NCI-H82 treated with DMSO at 0.1 percent for 48 hours (cell line): ENCODE data around the gene HAP1.
"Not testable (repeated sequence)": the region's sequence is repeated elsewhere in the genome, so short reads cannot be mapped to it uniquely, and the experiment has no call there.

Source experiments
- DNase-seq: peaks from one replicate; lab custom pipeline; 2025; ENCODE audit not compliant: unreplicated experiment; lab: John Stamatoyannopoulos, UW

HAP1 gene

GRCh38 chr17:41728056-41728455, 6.4 kb downstream of the HAP1 start:
- DNase-seq: no peak

DNA sequence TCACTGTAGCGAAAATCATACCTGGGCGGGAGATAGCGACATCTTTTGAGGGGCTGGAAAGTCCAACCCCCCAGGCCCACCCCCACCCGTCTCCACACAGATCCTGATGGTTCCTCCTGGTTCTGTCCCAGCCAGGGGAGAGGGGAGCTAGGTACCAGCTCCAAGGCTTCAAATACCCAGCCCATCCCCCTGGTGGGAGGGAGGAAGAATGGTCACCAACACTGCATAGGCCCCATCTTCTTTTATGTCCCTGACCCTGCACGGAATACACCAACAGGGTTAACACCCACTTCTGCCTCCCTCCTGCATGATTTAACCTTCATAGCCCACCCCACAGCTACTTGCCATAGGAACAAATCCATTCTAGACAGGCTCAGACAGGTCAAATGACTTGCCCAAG, 9.3 kb downstream of the HAP1 start:
- DNase-seq: no peak

DNA sequence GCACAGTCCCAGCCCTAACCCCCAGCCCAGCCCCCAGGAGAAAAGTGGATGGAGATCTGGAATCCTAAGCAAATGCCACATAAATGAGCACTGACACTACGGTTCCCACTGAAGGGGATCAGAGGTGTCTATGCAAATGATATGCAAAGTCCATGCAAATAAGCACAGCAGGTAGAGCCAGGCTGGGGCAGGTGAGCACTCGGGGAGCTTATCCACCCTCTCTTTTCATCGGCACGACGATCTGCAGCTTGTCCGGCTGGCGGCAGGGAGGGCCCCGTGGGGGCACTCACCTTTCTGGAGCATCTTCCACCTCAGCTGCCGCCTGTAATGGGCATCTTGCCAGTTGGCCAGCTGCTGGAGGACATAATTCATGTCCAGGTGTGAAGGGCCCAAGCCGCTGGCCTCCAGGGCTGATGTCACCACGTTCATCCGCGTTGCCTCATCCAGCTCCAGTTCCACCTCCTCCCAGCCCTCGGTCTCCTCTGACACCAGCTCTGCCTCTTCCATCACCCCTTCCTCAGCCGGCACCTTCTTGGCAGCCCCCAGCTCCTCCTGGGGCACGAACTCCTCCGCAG, 9.9 kb downstream of the HAP1 start:
- DNase-seq: no peak

DNA sequence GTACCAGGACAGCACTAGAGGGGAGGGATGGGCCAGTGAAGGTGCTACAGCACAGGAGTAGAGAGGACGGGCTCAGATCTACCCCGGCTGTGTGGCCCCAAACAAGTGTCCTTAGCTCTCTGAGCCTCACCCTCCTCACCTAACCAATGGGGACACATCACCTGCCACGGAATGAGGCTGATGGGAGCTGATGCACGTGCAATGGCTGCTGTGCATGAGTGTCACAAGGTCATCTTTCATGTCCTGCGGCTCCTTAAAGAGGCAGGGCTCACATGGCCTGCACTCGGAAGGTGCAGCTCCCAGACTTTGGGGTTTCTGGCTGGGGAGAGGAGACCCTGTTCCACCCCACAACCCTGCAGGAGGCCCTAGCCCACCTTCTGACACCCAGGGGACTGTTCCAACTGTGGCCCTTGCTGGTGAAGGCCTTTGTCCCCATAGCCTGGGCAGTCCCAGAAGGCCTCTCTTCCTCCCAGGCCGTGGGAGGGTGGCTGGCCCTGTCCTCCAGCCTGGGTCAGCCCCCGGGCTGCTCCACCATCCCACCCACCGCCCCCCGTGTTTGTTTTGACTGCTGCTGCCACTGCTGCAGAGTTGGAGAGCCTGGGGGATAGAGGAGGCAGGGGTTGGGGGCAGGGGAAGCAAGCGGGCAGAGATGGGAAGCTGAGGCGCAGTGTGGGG, 10.5 kb downstream of the HAP1 start:
- no peak for DNase-seq

- DNase-seq: no peak
Observed at GRCh38 chr17:41722231-41722630, 12.2 kb downstream of the HAP1 start.

DNA sequence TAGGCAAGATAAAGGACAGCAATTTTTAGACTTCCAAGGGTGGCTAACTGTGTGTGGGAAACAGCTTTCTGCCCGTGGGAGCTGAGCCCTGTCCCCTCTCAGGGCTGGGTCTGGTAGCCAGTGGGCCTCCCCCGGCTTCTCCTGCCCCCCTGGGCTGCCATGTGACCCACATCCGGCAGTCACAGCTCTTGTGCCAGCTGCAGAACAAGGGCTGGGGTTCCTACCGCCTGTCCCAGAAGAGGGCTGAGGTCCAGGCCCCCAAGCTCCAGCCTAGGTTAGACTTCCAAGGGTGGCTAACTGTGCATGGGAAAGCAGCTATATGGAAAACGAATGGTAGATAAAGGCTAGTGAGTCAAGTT, 16.2 kb downstream of the HAP1 start:
- no peak for DNase-seq

DNA sequence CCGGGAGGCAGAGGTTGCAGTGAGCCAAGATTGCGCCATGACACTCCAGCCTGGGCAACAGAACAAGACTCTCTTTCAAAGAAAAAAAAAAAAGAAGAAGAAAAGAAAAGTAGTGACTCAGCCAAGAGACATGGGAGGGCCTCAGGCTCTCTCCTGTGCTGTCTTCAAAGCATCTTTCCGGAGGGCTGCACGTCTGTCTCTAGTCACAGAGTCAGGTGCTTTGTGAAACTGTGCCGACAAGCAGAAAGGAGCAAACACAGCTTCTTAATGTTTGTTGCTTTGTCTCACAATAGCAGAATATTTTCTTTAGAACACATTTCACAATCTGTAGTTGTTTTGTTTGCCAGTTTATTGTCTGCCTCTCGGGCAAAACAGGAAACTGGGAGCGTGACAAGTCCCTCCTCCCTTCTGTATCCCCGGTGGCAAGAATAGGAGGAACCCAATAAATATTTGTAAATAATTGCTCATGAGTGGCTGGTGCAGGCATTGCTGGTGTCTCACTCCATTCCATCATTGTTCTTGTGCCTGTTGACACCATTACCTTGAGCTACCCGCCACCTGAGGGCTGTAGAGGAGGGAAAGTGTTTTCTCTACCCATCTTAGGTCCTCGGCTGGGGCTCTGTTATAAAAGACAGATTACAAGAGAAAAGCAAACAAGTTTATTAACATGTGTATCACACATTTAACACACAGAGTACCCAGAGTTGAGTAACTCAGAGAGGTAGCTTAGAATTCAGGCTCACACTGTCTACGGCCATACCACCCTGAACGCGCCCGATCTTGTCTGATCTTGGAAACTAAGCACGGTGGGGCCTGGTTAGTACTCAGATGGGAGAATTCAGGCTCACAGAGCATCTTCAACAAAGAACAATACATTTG, 16.8 kb downstream of the HAP1 start:
- no peak for DNase-seq

DNA sequence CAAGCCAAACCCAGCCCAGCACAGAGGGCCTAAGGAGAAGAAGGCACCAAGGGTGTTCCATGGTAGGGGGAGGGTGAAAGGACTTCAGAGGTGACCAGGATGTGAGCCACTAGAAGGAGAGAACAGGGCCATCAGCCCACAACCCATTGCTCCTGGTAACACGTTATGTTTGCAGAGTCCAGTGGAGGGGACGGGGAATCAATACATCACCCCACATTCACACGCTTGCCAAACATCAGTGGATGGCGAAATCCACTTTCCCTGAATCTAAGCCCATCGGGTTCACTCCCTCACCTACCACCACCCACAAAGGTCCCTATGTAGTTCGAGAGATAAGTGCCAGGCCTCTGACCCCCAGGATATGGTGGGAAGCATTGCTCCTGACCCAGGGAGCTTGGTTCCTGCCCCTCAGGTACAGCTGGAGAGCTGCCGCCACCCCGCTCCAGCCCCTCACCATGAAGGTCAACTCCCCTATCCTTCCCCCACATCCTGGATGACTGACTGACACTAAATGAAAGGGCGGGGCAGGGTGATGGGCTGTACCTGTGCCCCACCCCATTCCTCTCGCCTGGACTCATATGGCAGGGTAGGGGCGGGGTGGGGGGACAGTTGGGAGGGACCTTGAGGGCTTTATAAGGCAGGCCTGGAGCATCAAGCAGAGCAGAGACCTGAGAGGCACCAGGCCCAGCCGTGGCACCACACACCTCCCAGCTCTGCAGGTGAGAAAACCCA, 22.6 kb downstream of the HAP1 start, which contains the start of gene GAST:
TSS of gene GAST (plus strand) at position 663 of the 732 bp plus-strand sequence. CDS start 3,106 bp downstream, outside the sequence.
- no peak for DNase-seq

DNA sequence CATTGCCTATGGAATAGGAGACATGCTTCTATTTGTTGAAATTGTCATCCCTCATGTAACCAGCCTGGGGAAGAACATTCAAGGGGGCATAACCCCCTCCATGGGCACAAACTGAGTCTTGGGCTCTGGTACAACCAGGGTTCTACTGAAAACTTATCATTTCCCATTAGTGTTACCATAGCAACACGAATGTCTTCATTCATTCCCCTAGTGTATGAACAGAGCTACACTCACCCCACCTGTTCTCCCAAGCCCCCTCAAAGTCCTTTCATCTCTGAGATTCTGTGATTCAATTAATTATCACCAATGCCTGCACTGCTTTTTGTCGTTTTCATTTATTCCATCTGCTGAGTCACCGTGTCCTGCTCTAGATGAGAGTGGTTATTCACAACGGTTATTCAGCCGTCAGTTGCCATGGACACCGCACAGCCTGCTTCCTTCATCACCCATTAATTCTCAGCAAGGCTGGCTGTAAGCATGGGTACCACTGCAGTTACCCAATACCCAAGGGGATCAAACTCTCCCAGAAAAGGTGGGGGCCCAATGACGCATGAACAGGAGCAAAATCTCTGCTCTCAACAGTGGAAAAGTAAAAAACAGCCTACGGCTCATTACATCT, 23.9 kb downstream of the HAP1 start:
- no peak for DNase-seq

DNA sequence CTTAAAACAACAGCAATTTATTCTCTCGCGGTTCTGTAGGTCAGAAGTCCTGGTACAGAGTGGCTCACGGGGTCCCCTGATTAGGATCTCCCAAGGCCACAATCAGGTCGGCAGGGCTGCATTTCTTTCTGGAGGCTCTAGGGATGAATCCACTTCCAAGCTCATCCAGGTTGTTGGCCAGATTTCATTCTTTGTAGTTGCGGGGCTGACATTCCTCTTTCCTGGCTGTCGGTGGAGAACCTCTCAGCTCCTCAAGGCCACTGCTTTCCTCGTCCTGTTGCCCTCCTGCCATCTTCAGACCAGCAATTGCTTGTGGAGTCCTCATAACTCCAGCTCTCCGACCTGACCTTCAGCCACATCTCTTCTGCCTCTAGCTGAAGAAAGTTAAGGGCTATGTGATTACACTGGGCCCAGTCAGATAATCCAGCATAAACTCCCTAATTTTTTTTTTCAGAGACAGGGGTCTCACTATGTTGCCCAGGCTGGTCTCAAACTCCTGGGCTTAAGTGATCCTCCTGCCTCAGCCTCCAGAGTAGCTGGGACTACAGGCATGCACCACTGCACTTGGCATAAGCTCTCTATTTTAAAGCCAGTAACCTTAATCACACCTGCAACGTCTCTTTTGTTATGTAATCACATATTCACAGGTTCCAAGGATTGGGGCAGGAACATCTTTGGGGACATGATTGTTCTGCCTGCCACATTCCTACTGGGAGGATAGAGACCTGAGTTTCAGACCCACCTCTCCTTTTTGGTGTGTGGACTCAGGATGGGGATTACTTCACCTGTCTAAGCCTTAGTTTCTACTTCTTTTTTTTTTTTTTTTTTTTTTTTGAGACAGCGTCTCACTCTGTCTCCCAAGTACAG, 26.4 kb downstream of the HAP1 start:
- no peak for DNase-seq

DNA sequence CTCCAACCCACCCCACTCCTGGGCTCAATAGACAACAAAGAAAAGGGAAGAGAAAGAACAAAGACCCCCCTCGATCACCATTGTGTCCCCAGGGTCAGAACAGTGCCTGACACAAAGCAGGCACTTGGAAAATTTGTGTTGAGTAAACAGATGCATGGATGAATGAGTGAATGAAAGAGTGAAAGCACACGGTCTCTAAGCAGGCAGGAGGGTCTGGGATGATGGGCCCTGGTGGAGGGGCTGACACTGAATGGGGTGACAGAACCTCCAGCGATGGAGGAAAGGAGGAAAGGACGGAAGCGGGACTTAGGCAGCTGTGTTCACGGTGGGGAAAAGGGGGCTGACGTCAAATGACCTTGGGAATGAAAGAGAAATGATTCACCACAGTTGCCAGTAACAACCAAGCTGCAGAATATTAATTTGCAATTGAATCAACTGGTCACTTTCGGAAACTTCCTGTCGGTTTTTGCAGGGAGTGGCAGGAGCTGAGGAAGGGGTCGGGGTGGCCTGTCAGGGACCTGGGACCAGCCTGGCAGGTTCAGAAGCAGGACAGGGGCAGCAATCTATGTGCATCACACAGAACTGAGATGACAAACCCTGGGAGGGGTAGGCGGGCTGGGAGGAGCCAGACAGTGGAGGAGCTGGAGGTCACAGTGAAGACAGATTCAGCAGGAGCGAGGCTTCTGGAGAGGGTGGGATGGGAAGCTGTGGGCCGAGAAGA, 29.0 kb downstream of the HAP1 start:
- no peak for DNase-seq

DNA sequence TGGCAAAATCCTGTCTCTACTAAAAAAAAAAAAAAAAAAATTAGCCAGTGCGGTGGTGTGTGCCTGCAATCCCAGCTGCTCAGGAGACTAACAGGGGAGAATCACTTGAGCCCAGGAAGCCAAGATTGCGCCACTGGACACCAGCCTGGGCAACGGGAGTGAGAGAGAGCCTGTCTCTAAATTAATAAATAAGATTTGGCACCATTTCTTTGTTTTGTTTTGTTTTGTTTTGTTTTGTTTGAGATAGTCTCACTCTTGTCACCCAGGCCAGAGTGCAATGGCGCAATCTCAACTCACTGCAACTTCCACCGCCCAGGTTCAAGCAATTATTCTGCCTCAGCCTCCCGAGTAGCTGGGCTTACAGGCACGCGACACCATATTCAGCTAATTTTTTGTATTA, 31.7 kb downstream of the HAP1 start:
- no peak for DNase-seq

GRCh38 chr17:41700843-41701242, 33.6 kb downstream of the HAP1 start:
- not testable (repeated sequence) for DNase-seq

DNA sequence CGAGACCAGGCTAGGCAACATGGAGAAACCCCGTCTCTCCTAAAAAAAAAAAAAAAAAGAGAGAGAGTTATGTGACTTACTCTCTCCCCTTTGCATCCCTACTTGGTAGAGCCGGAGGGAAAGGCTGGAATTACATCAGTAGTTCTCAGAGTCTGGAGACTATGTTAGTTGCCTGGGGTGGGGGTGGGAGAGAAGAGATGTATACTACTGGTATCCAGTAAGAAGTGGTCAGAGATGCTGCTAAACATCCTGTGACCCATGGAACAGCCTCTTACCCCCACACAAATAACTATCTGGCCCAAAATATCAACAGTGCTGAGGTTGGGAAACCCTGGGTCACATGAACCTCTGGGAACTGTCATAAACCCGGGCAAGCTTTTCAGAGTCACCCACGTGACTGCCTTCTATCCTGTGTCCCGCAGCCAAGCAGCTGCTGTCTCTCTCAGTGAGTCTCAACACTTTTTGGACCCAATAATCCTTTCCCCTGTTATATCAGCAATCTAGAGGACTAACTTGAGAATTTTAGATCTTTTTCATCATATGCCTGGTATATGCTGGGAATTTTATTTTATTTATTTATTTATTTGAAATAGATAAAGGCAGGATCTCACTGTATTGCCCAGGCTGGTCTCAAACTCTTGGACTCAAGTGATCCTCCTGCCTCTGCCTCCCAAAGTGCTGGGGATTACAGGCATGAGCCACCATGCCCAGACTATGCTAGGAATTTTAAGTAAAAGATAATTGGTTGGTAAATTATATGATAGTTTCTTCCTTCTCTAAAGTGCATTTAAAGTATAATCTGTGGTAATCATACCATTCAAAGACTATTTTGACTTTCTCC, 37.1 kb downstream of the HAP1 start:
- no peak for DNase-seq

DNA sequence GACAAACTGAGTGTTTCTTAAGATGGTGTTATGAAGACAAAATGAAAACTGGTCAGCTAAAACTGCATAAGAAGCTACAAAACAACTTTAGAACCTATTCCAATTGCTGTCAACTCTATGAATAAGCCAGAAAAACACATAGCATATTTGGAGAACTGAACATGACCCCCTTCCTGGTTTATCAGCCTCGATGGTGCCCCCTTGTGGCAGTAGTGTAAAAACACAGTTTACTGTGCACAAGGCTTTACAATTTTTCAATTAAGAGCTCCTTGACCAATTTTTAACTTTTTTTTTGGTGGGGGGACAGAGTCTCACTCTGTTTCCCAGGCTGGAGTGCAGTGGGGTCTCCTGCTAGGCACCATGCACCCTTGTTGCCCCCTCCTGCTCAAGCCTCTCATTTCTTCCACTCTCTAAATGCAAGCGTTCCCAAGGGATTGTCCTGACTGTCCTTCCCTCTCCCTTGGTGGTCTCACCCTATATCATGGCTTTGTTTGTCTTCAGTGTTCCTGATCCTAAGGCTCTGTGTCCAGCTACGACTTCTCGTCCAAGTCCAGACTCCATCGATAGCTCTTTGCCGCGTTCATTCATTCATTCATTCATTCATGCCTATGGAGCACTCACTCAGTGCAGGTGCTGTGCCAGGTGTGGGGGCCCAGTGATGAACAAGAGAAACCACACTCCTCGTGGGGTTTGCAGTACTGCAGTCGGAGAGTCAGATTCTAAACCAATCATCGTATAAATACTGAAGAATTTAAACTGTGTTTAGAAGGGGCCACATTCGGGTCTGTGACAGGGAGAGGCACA, 38.3 kb downstream of the HAP1 start:
- DNase-seq: peak; percentile 23

GRCh38 chr17:41695134-41695661, 39.2 kb downstream of the HAP1 start:
- no peak for DNase-seq

DNA sequence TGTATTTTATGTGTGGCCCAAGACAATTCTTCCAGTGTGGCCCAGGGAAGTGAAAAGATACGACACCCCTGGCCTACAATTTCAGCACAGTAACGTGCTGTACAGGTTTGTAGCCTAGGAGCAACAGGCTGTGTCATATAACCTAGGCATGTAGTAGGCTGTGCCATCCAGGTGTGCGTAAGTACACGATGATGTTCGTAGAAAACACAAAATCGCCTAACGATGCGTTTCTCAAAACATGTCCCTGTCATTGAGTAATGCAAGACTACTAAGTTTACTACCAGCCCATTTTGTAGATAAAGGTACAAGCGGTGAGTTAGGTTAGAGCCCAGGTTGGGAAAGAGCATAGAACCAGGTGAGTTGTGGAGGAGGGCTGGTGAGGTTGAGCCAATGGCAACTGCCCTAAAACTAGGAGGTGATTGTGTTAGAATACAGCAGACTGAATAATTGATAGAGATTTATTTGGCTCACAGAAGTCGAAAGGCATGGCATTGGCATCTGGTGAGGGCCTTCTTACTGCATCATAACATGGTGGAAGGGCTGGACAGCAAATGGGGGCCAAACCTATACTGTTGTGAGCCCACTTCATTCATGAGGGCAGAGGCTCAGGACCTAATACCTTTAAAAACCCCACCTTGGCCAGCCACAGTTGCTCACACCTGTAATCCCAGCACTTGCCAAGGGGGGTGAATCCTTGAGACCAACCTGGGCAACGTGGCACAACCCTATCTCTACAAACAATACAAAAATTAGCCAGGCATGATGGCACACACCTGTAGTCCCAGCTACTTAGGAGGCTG, 41.5 kb downstream of the HAP1 start:
- DNase-seq: no peak
